Measurements from ENCODE around the gene COL11A1.
A peak's percentile ranks its signal among the peaks of the same experiment; 100 is the strongest.
"Not testable (repeated sequence)": the region's sequence is repeated elsewhere in the genome, so short reads cannot be mapped to it uniquely, and the experiment has no call there.

Gene COL11A1
- long read RNA-seq, donor 1: 0 reads
- long read RNA-seq, donor 2: 0 reads
- long read RNA-seq, donor 3: 0 reads
- long read RNA-seq, donor 4: 0 reads
- long read RNA-seq, donor 5, partial matches to known transcripts: 0 of 1 reads
- long read RNA-seq, donor 5, other reads (novel, unspliced or antisense): 0 of 1 reads
- long read RNA-seq, donor 6: 0 reads
- long read RNA-seq, donor 7: 0 reads
- long read RNA-seq, donor 8: 0 reads

GRCh38 chr1:103108376-103109150, at the start of gene COL11A1:
Gene COL11A1, minus strand, starts transcription at chr1:103108522. Its CDS starts 344 bp downstream, at chr1:103108178.
- DNase-seq: peak; percentile 63

- DNase-seq: no peak
Measured at GRCh38 chr1:103156966-103157365, 48.6 kb upstream of the COL11A1 start.

- DNase-seq: no peak
Measured at GRCh38 chr1:103146166-103146565, 37.8 kb upstream of the COL11A1 start.

GRCh38 chr1:103145449-103145848, 37.1 kb upstream of the COL11A1 start:
- no peak for DNase-seq

- DNase-seq: no peak
Measured at GRCh38 chr1:103144681-103145080, 36.4 kb upstream of the COL11A1 start.

- DNase-seq: no peak
Measured at GRCh38 chr1:103142461-103142860, 34.1 kb upstream of the COL11A1 start.

- DNase-seq: no peak
Measured at GRCh38 chr1:103129796-103130195, 21.5 kb upstream of the COL11A1 start.

GRCh38 chr1:103129255-103129654, 20.9 kb upstream of the COL11A1 start:
- no peak for DNase-seq

- not testable (repeated sequence) for DNase-seq
Measured at GRCh38 chr1:103128256-103128655, 19.9 kb upstream of the COL11A1 start.

- DNase-seq: no peak
Measured at GRCh38 chr1:103125219-103125618, 16.9 kb upstream of the COL11A1 start.

- no peak for DNase-seq
Measured at GRCh38 chr1:103122983-103123720, 14.8 kb upstream of the COL11A1 start.

- DNase-seq: no peak
Measured at GRCh38 chr1:103120981-103121380, 12.7 kb upstream of the COL11A1 start.

- no peak for DNase-seq
Measured at GRCh38 chr1:103112546-103112945, 4.2 kb upstream of the COL11A1 start.

- DNase-seq: no peak
Measured at GRCh38 chr1:103111926-103112325, 3.6 kb upstream of the COL11A1 start.

- DNase-seq: no peak
Measured at GRCh38 chr1:103110701-103111100, 2.4 kb upstream of the COL11A1 start.

- DNase-seq: no peak
Measured at GRCh38 chr1:103109311-103109920, 1.1 kb upstream of the COL11A1 start.

GRCh38 chr1:103107741-103108375, 464 bp downstream of the COL11A1 start:
- peak; percentile 48 for DNase-seq

- DNase-seq: peak; percentile 50
Measured at GRCh38 chr1:103106426-103107341, 1.6 kb downstream of the COL11A1 start.

- DNase-seq: no peak
Measured at GRCh38 chr1:103101399-103101798, 6.9 kb downstream of the COL11A1 start.

GRCh38 chr1:103089221-103089620, 19.1 kb downstream of the COL11A1 start:
- DNase-seq: no peak

GRCh38 chr1:103087256-103087655, 21.1 kb downstream of the COL11A1 start:
- DNase-seq: no peak

Data from right kidney (tissue), 9 donors.